Cardiac septum (tissue), 1 donor: Measurements from ENCODE around the gene WFDC5. TPM values are rescaled to one million over a fixed set of nuclear protein-coding genes. Genes with fewer than 3 reads are reported as not detected.

Source experiments
- DNase-seq: peaks from one replicate; pipeline ENCODE4 v3.0.0-alpha.2; 2020; ENCODE audit warnings: low spot score
- intact Hi-C: fragments of 100-400 bp; cut with DNase I; formaldehyde crosslinking; loops from one replicate; pipeline ENCODE4 v1.14.0; 2022
- total RNA-seq: library from RNA; stranded (reverse); fragmentation: NEBNext Ultra II Directional; extraction: Animal tissue kit (Norgen Biotek cat#: 25700); gene quantifications from one replicate; pipeline ENCODE4 v1.2.1, GENCODE V29; 2021
- donor health status: DM: no; HTN: no; CAD: no.

Gene WFDC5
- total RNA-seq, 1 donor from 2014 or later = not detected

GRCh38 chr20:45117581-45117980, 2.6 kb upstream of the WFDC5 start:
- intact Hi-C loops = no loop called here
- no peak for DNase-seq

DNA sequence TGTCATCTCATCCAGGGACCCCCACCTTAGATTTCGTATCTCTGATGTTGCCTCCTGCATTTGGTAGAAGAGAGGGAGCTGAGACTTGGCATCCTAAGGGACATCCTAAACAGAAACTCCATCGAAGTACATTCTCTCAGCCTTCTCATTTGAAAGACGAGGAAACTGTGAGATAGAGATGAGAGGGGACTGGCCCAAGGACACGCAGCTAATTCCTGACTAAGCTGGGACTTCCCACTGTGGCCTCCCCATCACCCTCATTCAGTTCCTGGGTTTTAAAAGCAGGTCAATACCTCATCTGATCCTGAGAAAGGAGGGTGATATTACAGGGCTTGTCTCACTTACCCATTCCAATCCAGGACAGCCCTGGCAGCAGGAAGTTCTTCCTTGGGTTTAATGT, 855 bp upstream of the WFDC5 start:
- intact Hi-C loops = no loop called here
- no peak for DNase-seq

DNA sequence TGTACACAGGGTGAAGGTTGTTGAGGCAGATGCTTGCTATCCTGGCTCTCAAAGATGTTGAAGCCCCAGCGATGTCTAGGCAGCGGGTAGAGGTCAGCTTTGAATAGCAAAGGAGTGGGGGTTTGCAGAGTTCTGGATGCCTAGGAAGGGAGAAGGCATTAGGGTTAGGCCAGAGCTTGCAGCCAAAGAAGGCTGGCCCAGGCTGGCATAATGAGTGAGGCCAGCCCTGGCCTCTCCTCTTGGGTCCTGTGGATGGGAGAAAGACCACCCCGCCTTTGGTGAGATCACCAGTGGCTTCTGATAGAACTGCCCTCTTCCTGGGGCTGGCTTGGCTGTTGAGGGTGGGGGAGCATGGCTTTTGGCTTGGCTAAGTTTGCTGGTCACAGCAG, 406 bp upstream of the WFDC5 start:
- DNase-seq = no peak
- intact Hi-C loops = no loop called here

DNA sequence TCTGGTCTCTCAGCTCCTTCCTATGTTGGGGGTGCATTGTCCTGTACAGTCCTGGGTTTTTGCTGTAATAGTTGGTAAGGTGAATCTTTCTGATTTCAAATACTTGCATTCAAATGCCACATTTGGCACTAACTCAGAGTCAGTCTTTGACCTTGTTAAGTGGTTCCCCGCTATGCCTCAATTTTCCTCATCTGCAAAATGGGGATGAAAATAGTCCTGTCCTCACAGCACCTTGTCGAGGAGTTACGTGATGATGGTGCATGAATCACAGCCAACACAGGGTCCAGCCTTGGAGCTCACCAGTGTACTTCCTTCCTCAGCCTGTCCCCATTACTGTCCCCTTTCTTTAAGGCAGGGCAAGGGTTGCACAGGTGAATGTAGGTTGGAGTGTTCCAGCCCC, 1.1 kb downstream of the WFDC5 start:
- DNase-seq = no peak
- intact Hi-C loops = no loop called here

DNA sequence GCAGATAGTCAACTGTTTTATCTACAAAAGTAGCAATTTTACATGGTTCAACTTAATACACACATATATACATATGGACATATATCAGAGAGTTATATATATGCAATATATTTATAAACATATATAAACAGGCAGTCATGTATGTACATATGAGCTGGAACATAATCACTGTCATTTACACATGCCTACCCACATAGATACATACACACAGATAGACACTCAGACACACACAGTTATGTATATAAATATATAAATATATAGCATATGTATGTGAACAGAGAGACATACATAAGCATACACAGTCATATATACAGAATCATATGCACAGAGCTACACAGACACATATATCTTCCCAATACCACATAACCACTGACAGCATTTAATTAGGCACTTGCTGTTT, 2.2 kb downstream of the WFDC5 start:
- intact Hi-C loops = no loop called here
- DNase-seq = no peak

- no peak for DNase-seq
- intact Hi-C loops = no loop called here
Measured at GRCh38 chr20:45111799-45112471, 3.0 kb downstream of the WFDC5 start.

DNA sequence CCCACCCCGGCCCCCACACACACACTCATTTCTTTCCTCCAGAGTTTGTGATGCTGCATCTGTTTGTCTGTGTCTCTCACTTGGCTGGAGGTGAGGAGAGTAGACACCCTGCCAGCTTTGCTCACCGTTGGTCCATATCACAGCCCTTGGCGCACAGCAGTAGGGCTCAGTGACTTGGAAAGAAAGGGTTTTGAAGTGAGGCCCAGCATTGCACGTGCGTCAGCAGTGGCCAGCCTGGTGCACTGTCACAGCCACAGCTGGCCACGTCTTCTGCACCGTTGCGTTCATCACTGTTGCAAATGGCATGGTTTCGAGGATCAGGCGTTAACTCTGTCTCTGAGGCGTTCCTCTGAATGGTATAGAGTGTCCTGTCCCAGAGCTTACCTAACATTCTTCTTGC, 3.7 kb downstream of the WFDC5 start:
- intact Hi-C loops = no loop called here
- DNase-seq = no peak

DNA sequence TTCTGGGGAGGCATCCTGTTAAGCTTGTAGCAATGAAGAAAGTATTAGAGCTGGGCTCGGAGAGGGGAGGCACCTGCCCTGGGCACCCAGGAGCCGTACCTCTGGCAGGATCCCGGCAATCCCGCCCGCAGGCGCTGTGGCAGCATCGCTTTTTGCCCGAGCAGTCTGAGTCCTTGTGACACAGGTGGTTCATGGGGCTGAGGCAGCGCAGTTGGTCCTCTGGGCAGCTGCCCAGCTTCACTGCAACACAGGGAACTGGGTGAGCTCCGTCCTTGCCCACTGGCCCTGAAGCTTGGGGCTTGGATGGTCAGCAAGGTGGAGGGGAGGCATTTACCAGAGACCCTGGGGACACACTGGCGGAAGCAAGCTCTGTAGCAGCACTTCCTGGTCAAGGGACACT, 4.7 kb downstream of the WFDC5 start:
- intact Hi-C loops = no loop called here
- no peak for DNase-seq

DNA sequence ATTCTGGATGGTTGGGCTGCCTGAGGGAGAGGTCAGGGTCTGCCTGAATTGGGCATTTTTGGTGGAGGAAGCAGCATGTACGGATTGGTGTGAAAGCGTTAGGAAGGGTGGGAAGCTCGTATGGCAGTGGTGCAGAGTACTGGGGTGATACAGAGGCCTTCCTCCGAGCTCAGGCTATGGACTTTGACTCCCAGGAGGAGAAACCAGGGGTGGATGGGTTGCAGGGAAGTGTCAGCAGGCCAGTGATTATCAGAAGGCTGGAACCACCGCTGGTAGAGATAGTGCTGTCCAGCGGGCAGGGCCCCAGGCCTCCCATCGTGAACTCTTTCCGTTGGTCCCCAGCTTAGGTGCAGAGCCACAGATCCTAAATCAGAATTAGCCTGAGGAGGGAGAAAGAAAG, 5.3 kb downstream of the WFDC5 start:
- no peak for DNase-seq
- intact Hi-C loops = no loop called here

- DNase-seq = no peak
- intact Hi-C loops = no loop called here
Measured at GRCh38 chr20:45105317-45105716, 9.7 kb downstream of the WFDC5 start.

DNA sequence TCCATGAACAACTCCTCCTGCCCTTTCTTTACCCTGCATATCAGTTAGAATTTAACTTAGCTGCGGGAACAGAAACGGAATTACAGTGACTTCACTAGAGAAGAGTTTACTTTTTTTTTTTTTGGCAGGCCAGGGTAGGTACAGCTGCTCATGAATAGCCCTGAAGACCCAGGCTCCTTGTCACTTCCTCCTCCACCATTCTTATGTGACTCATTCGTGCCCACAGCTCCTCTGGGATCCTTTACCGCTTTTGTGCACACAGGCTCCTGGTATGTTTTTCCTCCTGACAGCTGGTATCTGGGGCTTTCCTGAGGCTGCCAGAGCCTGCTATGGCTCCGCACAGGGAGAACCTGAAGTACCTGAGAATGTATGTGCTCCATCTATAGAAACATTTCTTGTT, 10.2 kb downstream of the WFDC5 start:
- no peak for DNase-seq
- intact Hi-C loops = no loop called here

- DNase-seq = no peak
- intact Hi-C loops = no loop called here
Measured at GRCh38 chr20:45103072-45103471, 11.9 kb downstream of the WFDC5 start.

DNA sequence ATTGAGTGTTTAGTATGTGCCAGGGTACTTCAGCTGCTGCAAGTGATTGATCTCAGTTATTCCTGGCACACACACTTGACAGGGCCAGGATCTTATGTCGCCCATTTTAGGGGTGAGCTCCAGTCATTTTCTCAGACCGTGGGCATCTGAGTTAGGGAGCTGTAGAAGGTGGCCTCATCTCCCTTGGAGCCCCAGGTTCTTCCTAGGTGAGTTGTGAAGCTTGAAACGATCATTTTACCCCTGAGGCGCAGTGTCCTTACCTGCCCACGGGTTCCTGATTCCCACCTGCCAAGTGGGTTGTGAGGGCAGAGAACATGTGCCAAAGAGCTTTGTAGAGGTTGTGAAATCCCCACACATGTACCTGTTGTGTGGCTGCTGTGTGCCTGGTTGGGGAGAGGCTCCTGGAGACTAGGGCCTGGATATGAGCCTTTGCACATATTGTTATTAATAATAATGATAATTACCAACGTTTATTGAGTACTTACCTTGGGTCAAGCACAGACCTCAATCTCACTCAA, 13.6 kb downstream of the WFDC5 start:
- DNase-seq = no peak
- intact Hi-C loops = no loop called here

GRCh38 chr20:45100563-45101245, 14.3 kb downstream of the WFDC5 start, which contains the start of gene KCNS1:
KCNS1 (minus strand) TSS chr20:45101127; CDS start chr20:45099236, 1,891 bp downstream.
- no peak for DNase-seq
- intact Hi-C loops = no loop called here

DNA sequence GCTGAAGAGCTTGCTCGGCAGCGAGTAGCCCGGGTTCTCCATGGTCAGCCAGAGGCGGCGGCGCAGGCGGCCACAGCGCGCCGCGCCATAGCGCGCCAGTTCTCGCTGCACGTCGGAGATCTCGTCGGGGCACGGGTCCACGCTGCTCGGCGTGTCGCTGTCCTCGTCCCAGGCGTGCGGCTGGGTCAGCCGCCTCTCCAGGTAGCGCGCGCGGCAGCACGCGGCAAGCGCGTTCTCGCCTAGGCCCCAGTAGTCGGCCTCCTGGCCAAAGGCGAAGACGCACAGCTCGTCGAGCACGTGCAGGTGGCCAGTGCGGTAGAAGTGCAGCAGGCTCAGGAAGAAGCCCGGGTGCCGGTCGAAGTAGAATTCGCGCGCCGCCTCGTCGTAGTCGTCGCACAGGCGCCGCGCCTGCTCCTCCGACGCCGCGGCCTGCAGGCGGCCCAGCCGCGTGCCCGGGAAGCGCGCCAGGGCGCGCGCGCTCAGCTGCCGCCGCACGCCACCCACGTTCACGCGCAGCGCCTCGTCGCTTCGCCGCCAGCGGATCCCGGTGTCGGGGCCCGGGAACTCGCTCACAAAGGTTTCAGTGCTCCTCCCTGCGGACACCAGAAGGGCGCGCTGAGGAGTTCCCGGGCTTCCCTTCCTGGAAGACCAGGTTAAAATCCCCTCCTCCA, 16.7 kb downstream of the WFDC5 start:
- DNase-seq = no peak
- intact Hi-C loops = loop anchor here (5.0 kb wide), 2 partner anchors 51 to 86 kb away; no protein-coding TSS in a partner anchor

GRCh38 chr20:45097485-45098102, 17.4 kb downstream of the WFDC5 start:
- intact Hi-C loops = loop anchor here (5.0 kb wide), 2 partner anchors 50 to 85 kb away; no protein-coding TSS in a partner anchor
- no peak for DNase-seq

DNA sequence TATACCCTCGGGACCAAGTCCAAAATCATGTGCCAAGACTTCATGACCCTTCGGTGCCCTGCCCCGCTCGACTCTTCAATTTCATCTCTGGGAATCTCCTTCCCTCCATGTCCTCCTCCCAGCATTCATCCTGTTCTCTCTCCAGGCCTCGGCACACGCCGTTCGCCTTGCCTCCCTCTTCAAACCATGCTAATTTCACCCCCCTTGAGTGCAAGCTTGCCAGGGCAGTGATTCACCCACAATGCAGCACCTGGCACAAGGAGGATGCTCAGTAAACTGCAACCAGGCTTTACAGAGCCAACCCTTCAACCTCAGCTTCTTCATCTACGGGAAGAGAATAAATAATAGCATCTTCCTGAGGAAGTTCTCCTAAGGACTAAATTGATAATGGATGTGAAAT, 18.2 kb downstream of the WFDC5 start:
- DNase-seq = no peak
- intact Hi-C loops = loop anchor here (5.0 kb wide), 2 partner anchors 49 to 84 kb away; no protein-coding TSS in a partner anchor

- intact Hi-C loops = loop anchor here (5.0 kb wide), 2 partner anchors 49 to 84 kb away; no protein-coding TSS in a partner anchor
- no peak for DNase-seq
Measured at GRCh38 chr20:45095805-45096238, 19.2 kb downstream of the WFDC5 start.

GRCh38 chr20:45094864-45095574, 20.0 kb downstream of the WFDC5 start:
- intact Hi-C loops = loop anchor here (5.0 kb wide), 2 partner anchors 48 to 83 kb away; no protein-coding TSS in a partner anchor
- DNase-seq = no peak
